H9 (cell line): Measurements from ENCODE around the gene TFAP2E. TPM values are rescaled to one million over a fixed set of nuclear protein-coding genes. Genes with fewer than 3 reads are reported as not detected.

Experiments
- DNase-seq: peaks from one replicate; pipeline ENCODE4 v3.0.0-alpha.2; 2017
- H2AFZ ChIP-seq: one replicate; pipeline ENCODE4 v1.6.1; 2013; ENCODE audit warnings: mild to moderate bottlenecking, low read length, control low read depth, moderate library complexity
- H2AK5ac ChIP-seq: 2 replicates; pipeline ENCODE4 v1.6.1; 2013; ENCODE audit warnings: low read length, control low read depth, mixed read lengths; ENCODE audit not compliant: insufficient read length
- H2BK120ac ChIP-seq: one replicate; pipeline ENCODE4 v1.6.1; 2013; ENCODE audit warnings: low read depth, mild to moderate bottlenecking, low read length, control low read depth, inconsistent platforms; ENCODE audit not compliant: poor library complexity, severe bottlenecking
- H2BK12ac ChIP-seq: 2 replicates; pipeline ENCODE4 v1.6.1; 2013; ENCODE audit warnings: low read length, control low read depth, mixed read lengths, low read depth; ENCODE audit not compliant: insufficient read length
- H2BK15ac ChIP-seq: 2 replicates; pipeline ENCODE4 v1.6.1; 2013; ENCODE audit warnings: low read depth, low read length, control low read depth
- H2BK20ac ChIP-seq: one replicate; pipeline ENCODE4 v1.6.1; 2013; ENCODE audit warnings: low read depth, mild to moderate bottlenecking, low read length, control low read depth, inconsistent platforms; ENCODE audit not compliant: poor library complexity, severe bottlenecking
- H2BK5ac ChIP-seq: 2 replicates; pipeline ENCODE4 v1.6.1; 2013; ENCODE audit warnings: low read length, control low read depth, mixed read lengths; ENCODE audit not compliant: insufficient read length
- H3K14ac ChIP-seq: 2 replicates; pipeline ENCODE4 v1.6.1; 2013; ENCODE audit warnings: low read length, control low read depth; ENCODE audit not compliant: insufficient read depth
- H3K18ac ChIP-seq: 2 replicates; pipeline ENCODE4 v1.6.1; 2013; ENCODE audit warnings: low read depth, mild to moderate bottlenecking, mixed read lengths, low read length, control low read depth; ENCODE audit not compliant: insufficient read length
- H3K23ac ChIP-seq: 2 replicates; pipeline ENCODE4 v1.6.1; 2013; ENCODE audit warnings: low read length, control low read depth, mixed read lengths, low read depth; ENCODE audit not compliant: insufficient read length
- H3K23me2 ChIP-seq: 2 replicates; pipeline ENCODE4 v1.6.1; 2013; ENCODE audit warnings: low read depth, mild to moderate bottlenecking, mixed read lengths, low read length, control low read depth; ENCODE audit not compliant: insufficient read length, poor library complexity, severe bottlenecking
- H3K27ac ChIP-seq: 2 replicates; pipeline ENCODE4 v1.5.1; 2013; ENCODE audit warnings: low read length, control low read depth, mixed read lengths, low read depth; ENCODE audit not compliant: insufficient read length
- H3K27me3 ChIP-seq: 2 replicates; pipeline ENCODE4 v1.6.1; 2013; ENCODE audit warnings: low read length, control low read depth, inconsistent platforms; ENCODE audit not compliant: insufficient read depth
- H3K4ac ChIP-seq: 2 replicates; pipeline ENCODE4 v1.6.1; 2013; ENCODE audit warnings: low read depth, mild to moderate bottlenecking, control low read depth, inconsistent platforms, low read length, moderate library complexity
- H3K4me1 ChIP-seq: 2 replicates; pipeline ENCODE4 v1.6.1; 2013; ENCODE audit warnings: low read length, control low read depth, inconsistent platforms; ENCODE audit not compliant: insufficient read depth
- H3K4me2 ChIP-seq: 2 replicates; pipeline ENCODE4 v1.6.1; 2013; ENCODE audit warnings: low read length, control low read depth, mixed read lengths; ENCODE audit not compliant: insufficient read length, insufficient read depth
- H3K56ac ChIP-seq: 2 replicates; pipeline ENCODE4 v1.6.1; 2013; ENCODE audit warnings: low read depth, mild to moderate bottlenecking, mixed read lengths, low read length, control low read depth; ENCODE audit not compliant: insufficient read length
- H3K79me1 ChIP-seq: 2 replicates; pipeline ENCODE4 v1.6.1; 2013; ENCODE audit warnings: low read depth, mild to moderate bottlenecking, moderate library complexity, low read length, control low read depth, inconsistent platforms; ENCODE audit not compliant: insufficient read depth, poor library complexity, severe bottlenecking
- H3K79me2 ChIP-seq: 2 replicates; pipeline ENCODE4 v1.6.1; 2013; ENCODE audit warnings: low read length, control low read depth, inconsistent platforms; ENCODE audit not compliant: insufficient read depth
- H3K9ac ChIP-seq: 2 replicates; pipeline ENCODE4 v1.6.1; 2013; ENCODE audit warnings: low read length, control low read depth, mixed read lengths; ENCODE audit not compliant: insufficient read length; ENCODE audit errors: extremely low read depth
- H3K9me3 ChIP-seq: one replicate; pipeline ENCODE4 v1.6.1; 2013; ENCODE audit warnings: low read depth, low read length, inconsistent platforms; ENCODE audit not compliant: control insufficient read depth
- H3T11ph ChIP-seq: one replicate; pipeline ENCODE4 v1.6.1; 2013; ENCODE audit warnings: mild to moderate bottlenecking, low read length, control low read depth, inconsistent platforms
- H4K20me1 ChIP-seq: one replicate; pipeline ENCODE4 v1.6.1; 2013; ENCODE audit not compliant: control insufficient read depth, insufficient read length, insufficient read depth
- H4K5ac ChIP-seq: 2 replicates; pipeline ENCODE4 v1.6.1; 2013; ENCODE audit warnings: low read depth, mild to moderate bottlenecking, mixed read lengths, low read length, control low read depth; ENCODE audit not compliant: insufficient read length
- H4K8ac ChIP-seq: replicated peaks from 2 replicates; pipeline ENCODE4 v1.6.1; 2013; ENCODE audit warnings: low read length, control low read depth, mixed read lengths, low read depth; ENCODE audit not compliant: insufficient read length
- H4K91ac ChIP-seq: 2 replicates; pipeline ENCODE4 v1.6.1; 2013; ENCODE audit warnings: low read depth, mild to moderate bottlenecking, moderate library complexity, mixed read lengths, low read length, control low read depth; ENCODE audit not compliant: insufficient read length
- H3K27ac Mint-ChIP-seq, 3 experiments: 2 replicates in 2 of 3; 3 replicates in 1 of 3; pipeline ENCODE4 v1.8.0; 2020 to 2021; ENCODE audit warnings: mixed read lengths in 3 of 3, mild to moderate bottlenecking in 1 of 3, moderate library complexity in 1 of 3
- H3K27me3 Mint-ChIP-seq: 2 replicates; pipeline ENCODE4 v1.8.0; 2021; ENCODE audit warnings: low read depth, mild to moderate bottlenecking, moderate library complexity, mixed read lengths
- H3K36me3 Mint-ChIP-seq, 3 experiments: 2 replicates in 2 of 3; 3 replicates in 1 of 3; pipeline ENCODE4 v1.8.0; 2020 to 2021; ENCODE audit warnings: low read depth in 3 of 3, mixed read lengths in 3 of 3; ENCODE audit not compliant: insufficient read depth in 1 of 3
- H3K4me1 Mint-ChIP-seq, 2 experiments: 2 replicates each; pipeline ENCODE4 v1.8.0; 2020; ENCODE audit warnings: mixed read lengths in 2 of 2
- H3K4me3 Mint-ChIP-seq, 2 experiments: 2 replicates in 1 of 2; 3 replicates in 1 of 2; pipeline ENCODE4 v1.8.0; 2020 to 2021; ENCODE audit warnings: mild to moderate bottlenecking in 2 of 2, mixed read lengths in 2 of 2, moderate library complexity in 1 of 2
- H3K9me3 Mint-ChIP-seq, 2 experiments: 2 replicates in 1 of 2; 3 replicates in 1 of 2; pipeline ENCODE4 v1.8.0; 2020; ENCODE audit warnings: mild to moderate bottlenecking in 2 of 2, mixed read lengths in 2 of 2, moderate library complexity in 1 of 2
- WGBS: extraction: QIAGEN DNeasy Blood & Tissue Kit; methylation state at CpG from one replicate; pipeline ENCODE4 v1.1.7; 2013; ENCODE audit warnings: missing lambda C conversion rate, low lambda C conversion rate, mixed read lengths; ENCODE audit not compliant: insufficient read length; ENCODE audit errors: extremely low coverage; 5-methylcytosine and 5-hydroxymethylcytosine counted together
- total RNA-seq: library from RNA; stranded (reverse); gene quantifications from 2 replicates; pipeline ENCODE4 v1.2.1, GENCODE V29; 2021
- TF ChIP-seq, protein P1 (sequence below): fragments of 200-600 bp; sonication (generic); conservative IDR thresholded peaks from 3 replicates; pipeline ENCODE4 v1.8.0; 2021; ENCODE audit warnings: antibody characterized with exemption, mild to moderate bottlenecking

The TFAP2E gene
- total RNA-seq, 1 experiment from 2014 or later = 0.70 TPM

DNA sequence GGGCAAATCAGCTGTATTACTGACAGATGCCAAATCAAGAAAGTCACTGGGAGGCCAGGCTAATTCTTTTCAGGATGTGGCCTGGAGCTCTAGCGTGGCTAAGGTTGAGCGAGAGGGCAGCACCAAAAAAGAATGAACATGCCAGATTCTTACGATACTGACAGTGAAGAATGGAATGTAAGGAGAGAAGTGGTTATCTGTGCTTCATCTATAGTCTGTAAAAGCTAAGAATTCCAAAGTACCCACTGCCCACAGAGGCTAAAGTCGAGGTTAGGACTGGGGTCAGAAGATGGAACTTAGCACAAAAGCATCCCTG lies 32.7 kb downstream of the TFAP2E start:
- Histone ChIP-seq H3K18ac (no peak overlapping the region), H3K56ac (no peak overlapping the region), H4K20me1 (no peaks in the 10 kb centered on the region), H3K79me2 (no peaks in the 10 kb centered on the region), H2BK12ac (no peak overlapping the region), H3K4me2 (no peak overlapping the region), H3K79me1 (no peaks in the 10 kb centered on the region), H3K27ac (no peak overlapping the region), H3K4ac (no peak overlapping the region), H2BK20ac (no peak overlapping the region), H3K4me1 (no peaks in the 10 kb centered on the region), H2AK5ac (no peak overlapping the region), H2AFZ (no peak overlapping the region), H3K9me3 (no peaks in the 10 kb centered on the region), H3K14ac (no peak overlapping the region), H4K91ac (no peak overlapping the region), H3K9ac (no peak overlapping the region), H4K8ac (no peak overlapping the region), H4K5ac (no peak overlapping the region), H3K23ac (no peak overlapping the region), H3K27me3 (no peaks in the 10 kb centered on the region), H3T11ph (no peak overlapping the region), H3K23me2 (no peaks in the 10 kb centered on the region), H2BK5ac (no peak overlapping the region), H2BK15ac (no peak overlapping the region), H2BK120ac (no peak overlapping the region)
- TF ChIP-seq, protein P1, sequence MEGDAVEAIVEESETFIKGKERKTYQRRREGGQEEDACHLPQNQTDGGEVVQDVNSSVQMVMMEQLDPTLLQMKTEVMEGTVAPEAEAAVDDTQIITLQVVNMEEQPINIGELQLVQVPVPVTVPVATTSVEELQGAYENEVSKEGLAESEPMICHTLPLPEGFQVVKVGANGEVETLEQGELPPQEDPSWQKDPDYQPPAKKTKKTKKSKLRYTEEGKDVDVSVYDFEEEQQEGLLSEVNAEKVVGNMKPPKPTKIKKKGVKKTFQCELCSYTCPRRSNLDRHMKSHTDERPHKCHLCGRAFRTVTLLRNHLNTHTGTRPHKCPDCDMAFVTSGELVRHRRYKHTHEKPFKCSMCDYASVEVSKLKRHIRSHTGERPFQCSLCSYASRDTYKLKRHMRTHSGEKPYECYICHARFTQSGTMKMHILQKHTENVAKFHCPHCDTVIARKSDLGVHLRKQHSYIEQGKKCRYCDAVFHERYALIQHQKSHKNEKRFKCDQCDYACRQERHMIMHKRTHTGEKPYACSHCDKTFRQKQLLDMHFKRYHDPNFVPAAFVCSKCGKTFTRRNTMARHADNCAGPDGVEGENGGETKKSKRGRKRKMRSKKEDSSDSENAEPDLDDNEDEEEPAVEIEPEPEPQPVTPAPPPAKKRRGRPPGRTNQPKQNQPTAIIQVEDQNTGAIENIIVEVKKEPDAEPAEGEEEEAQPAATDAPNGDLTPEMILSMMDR = no peak
- Mint-ChIP-seq H3K36me3 (peaks cover 31 to 72% (median 61%) of the 10 kb centered on the region in 3 experiments), H3K27me3 (no peaks in the 10 kb centered on the region), H3K9me3 (no peaks in the 10 kb centered on the region), H3K4me3 (no peak overlapping the region), H3K27ac (peak overlapping the region in 1 of 3 experiments; percentile 56; a peak in 1 of 7 replicates), H3K4me1 (peaks cover 0 to 10% of the 10 kb centered on the region in 2 experiments; a peak in 2 of 4 replicates)
- no peak for DNase-seq
- WGBS = no CpG with 5 or more reads among the region's 4 CpGs
